Measurements from ENCODE around the gene CADPS.
A peak's percentile ranks its signal among the peaks of the same experiment; 100 is the strongest.

Gene CADPS

DNA sequence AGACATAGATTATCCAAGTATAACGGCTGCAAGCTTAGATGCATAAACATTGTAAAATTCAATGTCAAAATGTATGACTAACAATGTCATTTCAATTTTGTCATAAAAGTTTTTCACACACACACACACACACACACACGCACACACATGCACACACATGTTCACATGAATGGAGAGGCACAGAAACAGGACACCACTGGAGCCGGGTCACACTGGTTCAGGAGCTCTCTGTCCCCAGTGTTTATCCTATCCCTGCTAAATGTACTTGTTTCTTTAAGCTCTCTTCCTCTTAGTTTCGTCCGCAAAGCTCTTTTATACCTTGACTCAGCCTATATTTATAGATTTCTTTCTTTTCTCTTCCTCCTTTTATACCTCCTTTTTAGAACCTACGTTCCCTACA lies 249.9 kb downstream of the CADPS start:
- DNase-seq (ENCODE audit: extremely low read depth, low read depth), result no peak
- TF ChIP-seq, protein P1, sequence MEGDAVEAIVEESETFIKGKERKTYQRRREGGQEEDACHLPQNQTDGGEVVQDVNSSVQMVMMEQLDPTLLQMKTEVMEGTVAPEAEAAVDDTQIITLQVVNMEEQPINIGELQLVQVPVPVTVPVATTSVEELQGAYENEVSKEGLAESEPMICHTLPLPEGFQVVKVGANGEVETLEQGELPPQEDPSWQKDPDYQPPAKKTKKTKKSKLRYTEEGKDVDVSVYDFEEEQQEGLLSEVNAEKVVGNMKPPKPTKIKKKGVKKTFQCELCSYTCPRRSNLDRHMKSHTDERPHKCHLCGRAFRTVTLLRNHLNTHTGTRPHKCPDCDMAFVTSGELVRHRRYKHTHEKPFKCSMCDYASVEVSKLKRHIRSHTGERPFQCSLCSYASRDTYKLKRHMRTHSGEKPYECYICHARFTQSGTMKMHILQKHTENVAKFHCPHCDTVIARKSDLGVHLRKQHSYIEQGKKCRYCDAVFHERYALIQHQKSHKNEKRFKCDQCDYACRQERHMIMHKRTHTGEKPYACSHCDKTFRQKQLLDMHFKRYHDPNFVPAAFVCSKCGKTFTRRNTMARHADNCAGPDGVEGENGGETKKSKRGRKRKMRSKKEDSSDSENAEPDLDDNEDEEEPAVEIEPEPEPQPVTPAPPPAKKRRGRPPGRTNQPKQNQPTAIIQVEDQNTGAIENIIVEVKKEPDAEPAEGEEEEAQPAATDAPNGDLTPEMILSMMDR (IDR thresholded peaks at IDR 0.05; ENCODE audit: low read depth, low read length), result no peak

DNA sequence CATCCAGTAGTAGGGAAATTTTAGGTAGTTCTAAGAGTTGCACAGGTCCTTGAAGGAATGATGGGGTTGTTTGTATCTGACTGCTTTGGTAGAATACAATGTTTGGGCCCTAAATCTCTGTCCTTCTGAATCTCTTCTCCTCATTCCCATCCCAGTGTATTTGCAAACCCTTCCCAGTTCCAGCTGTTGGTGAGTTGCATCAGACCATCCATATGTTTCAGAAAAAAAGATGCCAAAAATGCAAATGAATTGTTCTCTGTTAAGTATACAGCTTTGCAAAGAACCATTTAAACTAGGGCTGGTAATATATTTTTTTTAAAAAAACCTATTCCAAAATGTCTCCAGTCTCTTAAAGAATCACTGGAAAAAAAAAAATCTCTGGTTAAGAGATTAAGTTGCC lies 251.0 kb downstream of the CADPS start:
- TF ChIP-seq, protein P1 (IDR thresholded peaks at IDR 0.05; ENCODE audit: low read depth, low read length), result no peak
- DNase-seq (ENCODE audit: extremely low read depth, low read depth), result no peak

DNA sequence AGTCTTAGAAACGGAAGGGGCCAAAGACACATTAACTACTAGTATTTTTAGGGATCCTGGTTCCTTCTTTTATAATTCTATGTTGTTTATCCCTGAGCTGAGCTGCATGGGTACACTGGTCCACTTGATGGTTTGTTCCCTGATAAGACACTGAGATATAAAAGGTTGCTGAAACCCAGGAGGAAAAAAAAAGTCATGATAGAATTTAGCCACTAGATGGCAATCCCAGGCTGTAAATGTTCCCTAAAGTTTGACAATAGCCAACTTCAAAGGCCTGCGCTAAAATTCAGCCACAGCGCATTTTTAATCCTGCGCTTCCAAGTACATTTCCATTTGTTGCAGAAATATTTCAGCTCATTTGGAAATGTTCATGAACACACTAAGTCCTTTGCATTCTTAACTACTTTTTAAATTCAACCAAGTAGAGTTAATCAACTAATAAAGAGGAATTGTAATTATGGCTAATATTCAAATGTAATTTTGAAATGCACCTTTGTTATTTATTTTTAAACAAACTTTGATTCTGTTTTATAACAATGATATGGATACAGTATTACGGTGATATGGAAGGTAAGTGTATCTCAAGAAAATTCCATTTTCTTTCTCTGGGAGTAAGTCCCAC lies 252.6 kb downstream of the CADPS start:
- peak; percentile 28 for DNase-seq (ENCODE audit: extremely low read depth, low read depth)
- TF ChIP-seq, protein P1 (IDR thresholded peaks at IDR 0.05; ENCODE audit: low read depth, low read length), result peak; percentile 60

DNA sequence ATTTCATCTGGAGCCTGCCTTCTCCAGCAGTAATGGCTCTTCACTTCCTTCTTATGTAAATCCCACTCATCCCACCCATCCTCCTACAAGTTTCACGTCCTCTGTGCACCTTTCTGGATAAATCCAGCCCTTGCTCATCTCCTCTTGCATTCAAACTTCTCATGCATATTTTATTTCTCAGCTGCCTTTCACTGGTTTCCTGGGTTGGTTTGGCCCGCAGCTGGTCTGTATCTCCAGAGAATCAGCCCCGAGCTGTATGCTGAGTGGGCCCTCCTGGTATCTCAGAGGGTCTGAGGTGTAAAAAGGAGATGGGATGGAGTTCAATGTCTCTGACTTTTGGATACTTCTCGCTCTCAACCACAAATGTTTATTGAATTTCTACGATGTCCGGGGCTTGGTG lies 253.3 kb downstream of the CADPS start:
- DNase-seq (ENCODE audit: extremely low read depth, low read depth), result no peak

DNA sequence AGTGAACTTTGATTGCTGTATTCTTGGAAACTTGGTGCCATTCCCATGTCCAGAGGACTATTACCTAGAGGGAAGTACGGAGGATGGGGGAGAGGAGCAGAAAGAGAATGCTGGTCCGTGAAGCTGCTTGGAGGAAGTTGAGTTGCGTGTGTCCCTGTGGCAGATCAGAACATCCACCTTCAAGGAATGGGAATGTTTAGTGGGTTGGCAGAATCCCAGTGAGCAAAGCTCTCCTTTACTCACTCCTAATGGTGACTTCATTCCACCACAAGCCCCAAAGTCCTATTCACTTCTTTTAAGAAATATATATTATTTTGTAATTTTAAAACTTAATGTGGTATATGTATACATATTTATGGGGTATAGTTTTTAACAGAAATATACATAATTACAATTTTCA lies 254.0 kb downstream of the CADPS start:
- TF ChIP-seq, protein P1 (IDR thresholded peaks at IDR 0.05; ENCODE audit: low read depth, low read length), result no peak
- DNase-seq (ENCODE audit: extremely low read depth, low read depth), result no peak

More for the DNA sequence above, 253.3 kb downstream of the CADPS start:
- TF ChIP-seq, protein P1 (IDR thresholded peaks at IDR 0.05; ENCODE audit: low read depth, low read length), result no peak

DNA sequence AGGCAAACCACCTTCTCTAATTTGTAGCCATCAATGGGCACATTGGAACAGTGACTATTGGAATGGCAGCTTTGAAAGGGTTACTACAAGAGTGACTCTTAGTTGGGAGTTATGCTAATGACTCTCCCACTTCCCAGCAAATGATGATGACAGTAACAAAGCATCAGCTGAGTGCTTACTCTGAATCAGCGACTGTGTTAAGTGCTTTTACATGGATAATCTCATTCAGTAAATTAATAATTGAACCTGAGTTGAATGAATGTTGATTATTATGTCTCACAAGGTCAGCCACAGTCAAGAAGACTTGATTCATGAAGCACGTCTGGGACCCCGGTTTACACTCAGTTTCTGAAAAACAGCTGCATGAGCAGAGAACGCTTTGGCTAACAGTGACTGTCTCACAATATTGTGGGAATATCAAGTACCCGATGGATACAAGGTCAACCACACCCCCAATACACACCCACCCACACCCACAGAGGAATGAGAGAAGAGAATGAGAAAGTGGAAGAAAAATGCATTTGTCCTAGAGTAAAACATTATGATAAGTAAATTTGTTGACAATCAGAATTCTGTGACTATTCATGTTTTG lies 259.9 kb downstream of the CADPS start:
- DNase-seq (ENCODE audit: extremely low read depth, low read depth), result no peak
- TF ChIP-seq, protein P1 (IDR thresholded peaks at IDR 0.05; ENCODE audit: low read depth, low read length), result no peak

DNA sequence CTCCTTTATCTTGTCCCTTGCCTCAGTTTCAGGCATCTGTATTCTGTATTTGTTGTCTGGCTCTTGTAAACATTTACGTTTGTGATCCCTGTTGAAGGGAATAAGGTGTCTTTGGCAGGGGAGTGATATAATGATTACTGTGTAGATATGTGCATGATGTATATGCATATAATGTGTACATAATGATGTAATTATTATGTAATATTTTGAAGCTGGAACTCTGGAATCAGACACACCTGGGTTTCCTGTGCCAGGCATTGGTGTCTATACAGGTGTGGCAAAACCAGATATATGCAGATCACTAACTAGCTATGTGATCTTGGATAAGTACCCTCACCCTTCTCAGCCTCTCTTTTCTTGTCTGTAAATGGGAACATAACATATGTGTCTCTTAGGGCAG lies 260.7 kb downstream of the CADPS start:
- TF ChIP-seq, protein P1 (IDR thresholded peaks at IDR 0.05; ENCODE audit: low read depth, low read length), result no peak
- no peak for DNase-seq (ENCODE audit: extremely low read depth, low read depth)
